Esophagus muscularis mucosa (tissue), 3 donors: Measurements from ENCODE around the gene PPP2R3A.

Experiments used
- CTCF ChIP-seq, 3 experiments: fragments of 200-600 bp in 2 of 3; fragments of 450-650 bp in 1 of 3; sonication (generic) in 2 of 3; IDR thresholded peaks; one replicate each; pipeline ENCODE4 v1.5.1; 2017 to 2019; ENCODE audit warnings: antibody characterized with exemption in 3 of 3, mild to moderate bottlenecking in 2 of 3, moderate library complexity in 1 of 3
- POLR2AphosphoS5 ChIP-seq, 2 donors: sonication (generic); formaldehyde crosslinking; IDR thresholded peaks; one replicate each; pipeline ENCODE4 v1.6.1; 2017; ENCODE audit warnings: antibody characterized with exemption in 2 of 2

GRCh38 chr3:136018876-136019275, 53.3 kb downstream of the PPP2R3A start:
- TF ChIP-seq CTCF (IDR thresholded peaks at IDR 0.05) = no peak
- no peak for TF ChIP-seq POLR2AphosphoS5 (IDR thresholded peaks at IDR 0.05)
